ENCODE results near the gene CCL25. TPM values are rescaled to one million over a fixed set of nuclear protein-coding genes. Genes with fewer than 3 reads are reported as not detected.

Gene CCL25
- total RNA-seq, 4 donors from 2014 or later = not detected

DNA sequence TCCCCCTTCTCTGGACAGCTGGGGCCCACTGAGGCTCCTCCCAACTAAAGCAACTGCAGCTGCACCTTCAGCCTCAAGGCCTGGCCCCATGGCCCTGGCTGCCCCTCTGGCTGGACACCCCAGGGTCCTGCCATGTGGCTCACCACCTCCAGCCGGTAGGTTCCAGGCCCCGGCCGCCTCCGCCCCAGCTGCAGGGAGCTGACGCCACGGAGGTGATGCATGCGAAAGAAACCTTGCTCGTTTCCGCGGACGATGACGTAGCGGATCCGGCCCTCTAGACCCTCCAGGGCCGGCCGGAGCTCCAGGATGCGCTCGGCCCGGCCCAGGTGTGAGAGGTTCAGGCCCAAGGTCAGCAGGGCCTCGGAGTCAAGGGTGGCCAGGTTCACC, 13.3 kb downstream of the CCL25 start:
- Histone ChIP-seq H3K27me3 (no peaks in the 10 kb centered on the region), H3K27ac (replicated peaks in 1 of 4) (no peak overlapping the region), H3K4me3 (no peak overlapping the region), H3K4me1 (no peaks in the 10 kb centered on the region), H3K36me3 (no peaks in the 10 kb centered on the region), H3K9me3 (peaks cover 0 to 22% (median 19%) of the 10 kb centered on the region in 4 donors)
- no peak for DNase-seq (ENCODE audit: extremely low spot score)
- WGBS = 97% methylated on average over 14 of the region's 20 CpGs
- intact Hi-C loops (cut with DNase I) = no loop called here
- TF ChIP-seq POLR2A (IDR thresholded peaks at IDR 0.05; ENCODE audit: low read depth) = no peak
- TF ChIP-seq, protein P1, sequence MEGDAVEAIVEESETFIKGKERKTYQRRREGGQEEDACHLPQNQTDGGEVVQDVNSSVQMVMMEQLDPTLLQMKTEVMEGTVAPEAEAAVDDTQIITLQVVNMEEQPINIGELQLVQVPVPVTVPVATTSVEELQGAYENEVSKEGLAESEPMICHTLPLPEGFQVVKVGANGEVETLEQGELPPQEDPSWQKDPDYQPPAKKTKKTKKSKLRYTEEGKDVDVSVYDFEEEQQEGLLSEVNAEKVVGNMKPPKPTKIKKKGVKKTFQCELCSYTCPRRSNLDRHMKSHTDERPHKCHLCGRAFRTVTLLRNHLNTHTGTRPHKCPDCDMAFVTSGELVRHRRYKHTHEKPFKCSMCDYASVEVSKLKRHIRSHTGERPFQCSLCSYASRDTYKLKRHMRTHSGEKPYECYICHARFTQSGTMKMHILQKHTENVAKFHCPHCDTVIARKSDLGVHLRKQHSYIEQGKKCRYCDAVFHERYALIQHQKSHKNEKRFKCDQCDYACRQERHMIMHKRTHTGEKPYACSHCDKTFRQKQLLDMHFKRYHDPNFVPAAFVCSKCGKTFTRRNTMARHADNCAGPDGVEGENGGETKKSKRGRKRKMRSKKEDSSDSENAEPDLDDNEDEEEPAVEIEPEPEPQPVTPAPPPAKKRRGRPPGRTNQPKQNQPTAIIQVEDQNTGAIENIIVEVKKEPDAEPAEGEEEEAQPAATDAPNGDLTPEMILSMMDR (IDR thresholded peaks at IDR 0.05) = no peak
- no peak for TF ChIP-seq EP300 (IDR thresholded peaks at IDR 0.05)
- TF ChIP-seq POLR2AphosphoS5 (IDR thresholded peaks at IDR 0.05) = no peak

DNA sequence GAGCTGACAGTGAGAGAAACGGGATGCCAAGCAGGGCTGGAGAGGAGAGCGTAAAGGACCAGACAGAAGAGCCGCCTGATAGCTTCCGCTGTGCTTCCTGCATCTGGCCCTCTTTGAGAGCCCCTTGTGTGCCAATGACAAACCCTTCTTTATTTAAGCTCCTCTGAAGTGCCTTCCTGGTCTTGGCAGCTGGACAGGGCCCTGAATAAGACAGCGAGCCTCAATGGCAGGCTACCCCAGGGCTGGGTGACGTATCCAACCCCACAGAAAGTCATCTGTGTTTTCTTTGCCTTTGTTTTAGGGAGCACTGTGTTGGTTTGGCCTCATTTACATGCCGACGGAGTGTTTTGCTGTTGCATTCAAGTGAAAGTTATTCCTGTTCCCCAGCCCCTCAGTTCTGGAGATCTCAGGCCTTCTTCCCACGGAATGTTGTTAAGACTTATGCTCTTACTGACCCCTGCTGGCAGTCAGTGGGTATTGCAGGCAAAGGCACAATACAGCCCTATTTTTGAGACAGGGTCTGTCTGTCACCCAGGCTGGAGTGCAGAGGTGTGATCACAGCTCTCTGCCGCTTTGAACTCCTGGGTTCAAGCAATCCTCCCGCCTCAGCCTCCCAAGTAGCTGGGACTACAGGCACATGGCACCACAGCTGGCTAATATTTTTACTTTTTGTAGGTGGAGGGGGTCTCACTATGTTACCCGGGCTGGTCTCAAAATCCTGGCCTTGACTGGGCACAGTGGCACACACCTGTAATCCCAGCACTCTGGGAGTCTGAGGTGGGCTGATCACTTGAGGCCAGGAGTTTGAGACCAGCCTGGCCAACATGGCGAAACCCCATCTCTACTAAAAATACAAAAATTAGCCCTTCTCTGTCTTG, 16.8 kb downstream of the CCL25 start:
- no peak overlapping the region for H3K27ac ChIP-seq (replicated peaks in 1 of 4)
- H3K9me3 ChIP-seq = peaks cover 0 to 26% (median 21%) of the 10 kb centered on the region in 4 donors
- H3K4me1 ChIP-seq = no peaks in the 10 kb centered on the region
- no peak overlapping the region for H3K4me3 ChIP-seq
- TF ChIP-seq POLR2A (IDR thresholded peaks at IDR 0.05; ENCODE audit: low read depth) = no peak
- TF ChIP-seq POLR2AphosphoS5 (IDR thresholded peaks at IDR 0.05) = no peak
- TF ChIP-seq, protein P1 (IDR thresholded peaks at IDR 0.05) = peak in 1 of 3 experiments; percentile 34
- no peak for DNase-seq (ENCODE audit: extremely low spot score)
- intact Hi-C loops (cut with DNase I) = no loop called here
- no peaks in the 10 kb centered on the region for H3K27me3 ChIP-seq
- 83% methylated on average over 12 of the region's 13 CpGs for WGBS
- H3K36me3 ChIP-seq = no peaks in the 10 kb centered on the region

DNA sequence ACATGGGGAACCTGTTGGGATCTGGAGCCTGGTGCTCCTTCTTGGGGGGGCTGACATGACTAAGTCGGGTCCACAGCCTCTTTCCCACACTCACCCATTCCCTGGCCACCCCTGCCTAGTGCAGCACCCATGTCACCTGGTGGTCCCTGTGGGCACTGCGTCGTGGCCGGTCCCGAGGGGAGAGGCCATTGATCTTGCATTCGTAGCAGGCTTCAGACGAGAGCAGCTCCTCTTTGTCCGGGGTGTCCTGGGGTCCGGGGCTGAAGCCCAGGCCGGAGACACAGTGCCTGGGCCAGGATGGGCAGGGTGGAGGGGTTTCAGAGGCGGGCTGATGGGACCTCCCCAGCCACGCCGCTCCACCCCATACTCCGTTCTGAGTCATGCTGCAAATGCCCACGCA, 19.4 kb downstream of the CCL25 start:
- WGBS = 88% methylated on average over 15 of the region's 15 CpGs
- no peak overlapping the region for H3K4me3 ChIP-seq
- no peaks in the 10 kb centered on the region for H3K36me3 ChIP-seq
- no peaks in the 10 kb centered on the region for H3K27me3 ChIP-seq
- TF ChIP-seq POLR2A (IDR thresholded peaks at IDR 0.05; ENCODE audit: low read depth) = no peak
- intact Hi-C loops (cut with DNase I) = no loop called here
- H3K4me1 ChIP-seq = no peaks in the 10 kb centered on the region
- DNase-seq (ENCODE audit: extremely low spot score) = no peak
- H3K27ac ChIP-seq (replicated peaks in 1 of 4) = no peak overlapping the region
- peaks cover 0 to 32% (median 22%) of the 10 kb centered on the region in 4 donors for H3K9me3 ChIP-seq

DNA sequence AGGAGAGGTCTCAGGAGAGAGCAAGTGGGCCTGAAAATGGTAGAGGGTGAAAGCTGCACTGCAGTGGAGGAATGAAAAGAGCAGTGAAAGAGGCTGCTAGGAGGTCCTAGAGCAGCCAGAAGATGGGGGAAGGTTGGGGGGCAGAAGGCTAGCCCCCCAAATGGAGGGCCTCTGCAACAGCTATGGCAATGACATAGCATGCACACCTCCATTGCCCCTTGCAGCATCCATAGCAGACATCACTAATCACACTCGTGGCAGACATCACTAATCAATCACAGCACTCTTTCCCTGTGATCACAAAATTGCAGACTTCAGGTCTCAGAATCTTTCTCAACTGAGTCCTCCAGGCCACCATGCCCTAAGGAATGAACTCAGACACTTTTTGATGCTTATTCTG, 21.9 kb downstream of the CCL25 start:
- Histone ChIP-seq H3K9me3 (peaks cover 0 to 21% (median 13%) of the 10 kb centered on the region in 4 donors), H3K4me3 (no peak overlapping the region), H3K4me1 (no peaks in the 10 kb centered on the region), H3K27me3 (no peaks in the 10 kb centered on the region), H3K27ac (replicated peaks in 1 of 4) (no peak overlapping the region), H3K36me3 (no peaks in the 10 kb centered on the region)
- 75% methylated on average over 1 of the region's 1 CpG for WGBS
- TF ChIP-seq EP300 (IDR thresholded peaks at IDR 0.05) = no peak
- TF ChIP-seq, protein P1 (IDR thresholded peaks at IDR 0.05) = no peak
- no peak for TF ChIP-seq POLR2A (IDR thresholded peaks at IDR 0.05; ENCODE audit: low read depth)
- no peak for TF ChIP-seq POLR2AphosphoS5 (IDR thresholded peaks at IDR 0.05)
- intact Hi-C loops (cut with DNase I) = no loop called here
- DNase-seq (ENCODE audit: extremely low spot score) = no peak

DNA sequence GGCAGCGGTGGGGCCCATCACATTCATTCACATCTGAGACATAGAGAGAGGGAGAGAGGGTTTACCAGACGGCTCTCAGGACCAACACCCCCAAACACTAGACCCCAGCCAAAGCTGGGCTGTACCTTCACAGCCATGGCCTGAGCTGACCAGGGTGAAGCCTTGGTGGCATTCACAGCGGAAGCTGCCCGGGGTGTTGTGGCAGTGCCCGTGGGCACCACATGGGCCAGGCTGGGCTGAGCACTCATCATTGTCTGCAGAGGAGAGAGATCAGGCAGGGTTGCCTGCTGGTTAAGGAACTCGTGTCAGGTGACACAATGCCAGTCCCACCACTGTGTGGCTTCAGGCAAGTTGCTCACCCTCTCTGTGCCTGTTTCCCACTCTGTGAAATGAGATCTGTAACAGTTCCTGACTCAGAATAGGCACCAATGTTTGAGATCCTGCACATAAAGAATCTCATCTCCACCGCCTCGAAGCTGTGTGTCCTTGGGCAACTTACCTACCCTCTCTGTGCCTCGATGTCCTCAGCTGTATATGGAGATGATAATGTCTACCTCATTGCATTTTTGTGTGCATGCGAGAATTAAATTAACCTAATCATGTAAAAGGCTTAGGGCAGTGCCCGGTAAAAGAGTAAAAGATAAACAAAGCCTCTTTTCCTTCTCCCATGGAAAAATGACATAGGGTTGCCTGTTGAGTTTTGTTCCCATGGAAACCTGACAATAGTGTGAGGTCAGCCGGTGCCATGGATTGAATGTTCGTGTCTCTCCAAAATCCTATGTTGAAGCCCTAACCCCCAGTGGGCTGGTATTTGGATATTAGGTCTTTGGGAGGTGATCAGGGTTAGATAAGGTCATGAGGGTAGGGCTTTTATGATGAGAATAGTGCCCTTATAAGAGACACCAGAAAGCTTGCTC, 22.9 kb downstream of the CCL25 start:
- H3K27ac ChIP-seq (replicated peaks in 1 of 4) = no peak overlapping the region
- 80% methylated on average over 13 of the region's 13 CpGs for WGBS
- intact Hi-C loops (cut with DNase I) = no loop called here
- TF ChIP-seq, protein P1 (IDR thresholded peaks at IDR 0.05) = no peak
- H3K27me3 ChIP-seq = no peaks in the 10 kb centered on the region
- no peaks in the 10 kb centered on the region for H3K36me3 ChIP-seq
- H3K9me3 ChIP-seq = peaks cover 0 to 12% (median 4%) of the 10 kb centered on the region in 4 donors
- no peak overlapping the region for H3K4me3 ChIP-seq
- H3K4me1 ChIP-seq = no peaks in the 10 kb centered on the region
- DNase-seq (ENCODE audit: extremely low spot score) = no peak
